ENCODE results near the gene NOMO2.
"Not testable (repeated sequence)": the region's sequence is repeated elsewhere in the genome, so short reads cannot be mapped to it uniquely, and the experiment has no call there.

DNA sequence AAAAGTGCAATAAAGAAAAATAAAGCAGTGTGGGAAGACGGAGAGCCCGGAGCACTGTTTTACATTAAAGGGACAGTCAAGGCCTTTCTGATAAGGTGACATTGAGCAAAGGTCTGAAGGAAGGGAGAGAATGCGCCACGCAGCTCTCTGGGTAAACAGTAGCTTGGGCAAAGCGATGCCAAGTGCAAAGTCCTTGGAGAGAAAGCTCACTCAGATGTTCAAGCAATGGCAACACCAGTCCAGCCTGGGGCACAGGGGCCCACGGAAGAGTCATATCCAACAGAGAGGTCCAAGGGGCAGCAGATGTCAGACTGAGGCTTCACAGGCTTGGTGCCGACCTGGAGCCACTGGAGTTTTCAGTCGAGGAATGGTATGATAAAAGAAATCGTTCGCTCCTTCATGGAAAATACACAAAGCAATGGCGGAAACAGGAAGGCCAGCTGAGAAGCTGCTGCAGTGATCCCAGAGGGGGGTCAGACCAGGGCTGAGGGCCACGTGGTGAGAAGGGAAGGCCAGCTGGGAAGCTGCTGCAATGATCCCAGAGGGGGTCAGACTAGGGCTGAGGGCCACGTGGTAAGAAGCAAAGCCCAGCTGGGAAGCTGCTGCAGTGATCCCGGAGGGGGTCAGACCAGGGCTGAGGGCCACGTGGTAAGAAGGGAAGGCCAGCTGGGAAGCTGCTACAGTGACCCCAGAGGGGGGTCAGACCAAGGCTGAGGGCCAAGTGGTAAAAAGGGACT lies 40.3 kb downstream of the NOMO2 start:
- TF ChIP-seq, protein P1, sequence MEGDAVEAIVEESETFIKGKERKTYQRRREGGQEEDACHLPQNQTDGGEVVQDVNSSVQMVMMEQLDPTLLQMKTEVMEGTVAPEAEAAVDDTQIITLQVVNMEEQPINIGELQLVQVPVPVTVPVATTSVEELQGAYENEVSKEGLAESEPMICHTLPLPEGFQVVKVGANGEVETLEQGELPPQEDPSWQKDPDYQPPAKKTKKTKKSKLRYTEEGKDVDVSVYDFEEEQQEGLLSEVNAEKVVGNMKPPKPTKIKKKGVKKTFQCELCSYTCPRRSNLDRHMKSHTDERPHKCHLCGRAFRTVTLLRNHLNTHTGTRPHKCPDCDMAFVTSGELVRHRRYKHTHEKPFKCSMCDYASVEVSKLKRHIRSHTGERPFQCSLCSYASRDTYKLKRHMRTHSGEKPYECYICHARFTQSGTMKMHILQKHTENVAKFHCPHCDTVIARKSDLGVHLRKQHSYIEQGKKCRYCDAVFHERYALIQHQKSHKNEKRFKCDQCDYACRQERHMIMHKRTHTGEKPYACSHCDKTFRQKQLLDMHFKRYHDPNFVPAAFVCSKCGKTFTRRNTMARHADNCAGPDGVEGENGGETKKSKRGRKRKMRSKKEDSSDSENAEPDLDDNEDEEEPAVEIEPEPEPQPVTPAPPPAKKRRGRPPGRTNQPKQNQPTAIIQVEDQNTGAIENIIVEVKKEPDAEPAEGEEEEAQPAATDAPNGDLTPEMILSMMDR (IDR thresholded peaks at IDR 0.05 in 4 of 5, conservative IDR thresholded peaks at IDR 0.05 in 1 of 5): not testable (repeated sequence)
- TF ChIP-seq POLR2A (IDR thresholded peaks at IDR 0.05): not testable (repeated sequence)
